Stimulated activated CD4-positive, alpha-beta T cell treated with anti-CD3 and anti-CD28 coated beads, Interleukin-15, amount 100 ng/mL, for 48 hours (primary cell): Measurements from ENCODE around the gene LY6G6D.

Experiments used
- DNase-seq, 2 donors: peaks; one replicate each; pipeline ENCODE4 v3.0.0-alpha.2; 2020; ENCODE audit warnings: low read depth in 2 of 2

The LY6G6D gene

GRCh38 chr6:31719001-31719400, 3.9 kb downstream of the LY6G6D start:
- no peak for DNase-seq

DNA sequence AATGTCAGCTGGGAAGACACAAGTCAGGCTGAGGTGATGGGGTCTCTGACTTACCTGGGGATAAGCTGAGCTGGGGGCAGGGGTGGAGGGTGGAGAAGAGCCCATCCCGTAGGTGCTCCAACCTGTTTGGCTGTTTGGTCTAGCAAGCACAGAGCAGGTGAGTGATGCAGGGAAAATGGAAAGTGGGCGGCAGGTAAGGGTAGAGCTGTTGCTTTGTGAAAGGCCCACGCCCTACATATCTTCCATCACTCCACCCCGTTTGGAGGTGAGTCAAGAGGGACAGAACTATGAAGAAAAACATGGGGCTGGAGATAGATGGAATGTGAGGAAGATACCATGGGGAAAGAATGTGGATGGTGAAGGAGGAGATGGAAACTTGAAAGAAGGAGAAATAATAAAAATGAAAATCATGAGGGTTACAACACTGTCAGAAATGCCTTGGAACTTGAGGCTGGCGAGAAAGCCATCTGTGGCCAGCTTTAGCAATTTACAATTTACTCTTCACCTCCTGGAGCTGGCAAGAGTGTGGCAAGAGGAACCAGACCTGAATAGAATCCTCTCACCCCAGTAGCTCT, 5.1 kb downstream of the LY6G6D start:
- DNase-seq = no peak

- DNase-seq = no peak
Measured at GRCh38 chr6:31721351-31722020, 6.3 kb downstream of the LY6G6D start, which contains the start of gene LY6G6C. Gene LY6G6C, minus strand, starts transcription at chr6:31721746. Its CDS starts 67 bp downstream, at chr6:31721679.

- no peak for DNase-seq
Measured at GRCh38 chr6:31722173-31722572, 7.0 kb downstream of the LY6G6D start.

- DNase-seq = no peak
Measured at GRCh38 chr6:31723245-31723979, 8.3 kb downstream of the LY6G6D start, which contains the start of gene MPIG6B. Gene MPIG6B, plus strand, starts transcription at chr6:31723373. Its CDS starts 11 bp downstream, at chr6:31723384.

- no peak for DNase-seq
Measured at GRCh38 chr6:31723980-31724691, 9.0 kb downstream of the LY6G6D start.

- no peak for DNase-seq
Measured at GRCh38 chr6:31725502-31726350, 10.6 kb downstream of the LY6G6D start.

DNA sequence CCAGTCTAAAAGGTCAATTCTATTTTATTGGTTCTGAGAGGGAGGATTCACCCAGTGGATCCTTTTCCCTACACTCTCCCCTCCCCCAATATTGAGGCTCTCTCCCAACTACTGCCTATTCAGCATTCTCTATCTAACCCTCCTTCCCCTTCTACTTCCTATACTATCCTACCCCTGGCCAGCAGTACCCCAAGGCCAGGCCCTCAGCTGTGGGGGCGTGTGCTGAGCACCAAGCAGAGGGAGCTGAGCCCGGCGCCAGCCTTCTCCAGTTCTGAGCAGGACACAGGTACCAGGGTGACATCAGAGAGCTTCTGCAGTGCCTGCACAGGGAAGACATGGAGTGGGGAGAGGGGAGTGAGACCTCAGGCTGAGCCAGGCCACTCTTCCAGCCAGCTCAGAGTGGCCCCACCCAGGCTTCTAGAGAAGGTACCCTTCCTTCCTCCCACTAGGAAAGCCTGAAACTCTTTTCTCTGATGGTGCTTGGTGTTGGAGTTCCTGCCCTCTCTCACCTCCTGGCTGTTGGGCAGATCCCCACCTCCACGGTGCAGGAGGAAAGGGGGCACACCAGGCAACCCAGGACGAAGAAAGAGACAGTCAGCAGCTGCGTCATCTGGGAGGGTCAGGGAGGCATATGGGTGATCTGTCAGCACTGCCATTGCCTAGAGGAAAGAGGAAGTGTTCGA, 12.0 kb downstream of the LY6G6D start:
- no peak for DNase-seq

GRCh38 chr6:31727717-31728671, 12.8 kb downstream of the LY6G6D start:
- DNase-seq = no peak

GRCh38 chr6:31728767-31729514, 13.8 kb downstream of the LY6G6D start, which contains the start of gene DDAH2:
Gene DDAH2, minus strand, starts transcription at chr6:31729299. Its CDS starts 138 bp downstream, at chr6:31729161.
- no peak for DNase-seq

GRCh38 chr6:31729515-31729978, 14.4 kb downstream of the LY6G6D start:
- DNase-seq = peak; percentile 56 to 74

- DNase-seq = peak in 1 of 2 donors; percentile 52
Measured at GRCh38 chr6:31729979-31730630, 15.0 kb downstream of the LY6G6D start.

- DNase-seq = no peak
Measured at GRCh38 chr6:31730631-31731086, 15.5 kb downstream of the LY6G6D start.

- DNase-seq = no peak
Measured at GRCh38 chr6:31732029-31732428, 16.9 kb downstream of the LY6G6D start.

DNA sequence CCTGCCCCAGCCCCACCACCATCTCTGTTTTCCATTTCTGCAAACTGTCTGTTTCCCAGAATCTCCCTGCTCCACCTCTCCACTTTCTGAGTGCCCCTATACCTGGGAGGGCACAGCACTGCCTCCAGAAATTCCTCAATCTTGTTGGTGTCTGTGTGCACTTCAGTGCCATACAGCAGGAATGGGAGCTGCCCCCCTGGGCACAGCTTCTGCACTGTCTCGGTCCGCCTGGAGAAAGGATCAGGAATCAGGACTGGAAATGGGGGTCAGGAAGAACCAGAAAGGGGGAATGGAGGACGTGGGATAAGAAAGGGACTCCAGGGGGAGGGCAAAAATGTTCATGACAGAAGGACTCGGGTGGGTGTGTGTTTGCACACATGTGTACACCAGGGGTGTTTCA, 18.6 kb downstream of the LY6G6D start:
- DNase-seq = no peak

GRCh38 chr6:31734247-31734820, 19.2 kb downstream of the LY6G6D start:
- no peak for DNase-seq

GRCh38 chr6:31734821-31735406, 19.8 kb downstream of the LY6G6D start:
- DNase-seq = peak in 1 of 2 donors; percentile 38
